GM19438 (cell line): Measurements from ENCODE around the gene FGF14.

Experiments
- ATAC-seq: cut with Tn5 transposase; IDR thresholded peaks from one replicate; pipeline ENCODE4 v1.9.1; 2021; ENCODE audit warnings: low read depth; ENCODE audit not compliant: unreplicated experiment

Gene FGF14

GRCh38 chr13:101755228-101755887 lies 646.5 kb downstream of the FGF14 start:
- ATAC-seq, result no peak

- ATAC-seq, result no peak
Measured at GRCh38 chr13:101752432-101752831, 649.4 kb downstream of the FGF14 start.

GRCh38 chr13:101751488-101751887 lies 650.4 kb downstream of the FGF14 start:
- ATAC-seq, result peak; percentile 87

GRCh38 chr13:101749584-101749983 lies 652.3 kb downstream of the FGF14 start:
- no peak for ATAC-seq

GRCh38 chr13:101747039-101747438 lies 654.8 kb downstream of the FGF14 start:
- no peak for ATAC-seq

- ATAC-seq, result no peak
Measured at GRCh38 chr13:101746513-101746912, 655.3 kb downstream of the FGF14 start.

- peak; percentile 93 for ATAC-seq
Measured at GRCh38 chr13:101739382-101740178, 662.3 kb downstream of the FGF14 start.

- no peak for ATAC-seq
Measured at GRCh38 chr13:101738336-101738735, 663.5 kb downstream of the FGF14 start.

- ATAC-seq, result no peak
Measured at GRCh38 chr13:101736566-101736965, 665.3 kb downstream of the FGF14 start.

GRCh38 chr13:101730420-101731000 lies 671.3 kb downstream of the FGF14 start:
- ATAC-seq, result no peak

- no peak for ATAC-seq
Measured at GRCh38 chr13:101728615-101729014, 673.2 kb downstream of the FGF14 start.

GRCh38 chr13:101728021-101728420 lies 673.8 kb downstream of the FGF14 start:
- ATAC-seq, result no peak

GRCh38 chr13:101727118-101727517 lies 674.7 kb downstream of the FGF14 start:
- no peak for ATAC-seq

GRCh38 chr13:101726681-101727080 lies 675.2 kb downstream of the FGF14 start:
- no peak for ATAC-seq

GRCh38 chr13:101718496-101718895 lies 683.4 kb downstream of the FGF14 start:
- no peak for ATAC-seq

- ATAC-seq, result no peak
Measured at GRCh38 chr13:101717353-101717752, 684.5 kb downstream of the FGF14 start.

- ATAC-seq, result no peak
Measured at GRCh38 chr13:101714195-101714594, 687.7 kb downstream of the FGF14 start.

- no peak for ATAC-seq
Measured at GRCh38 chr13:101712026-101712348, 689.9 kb downstream of the FGF14 start.

- ATAC-seq, result no peak
Measured at GRCh38 chr13:101711307-101712025, 690.4 kb downstream of the FGF14 start.

- ATAC-seq, result no peak
Measured at GRCh38 chr13:101709952-101710351, 691.9 kb downstream of the FGF14 start.

GRCh38 chr13:101708115-101708514 lies 693.7 kb downstream of the FGF14 start:
- ATAC-seq, result no peak
